Stomach (tissue), 4 donors: ENCODE measurements around the gene C1QL1.

Experiments
- CTCF ChIP-seq, 7 experiments: fragments of 450-650 bp in 4 of 7; fragments of 200-600 bp in 3 of 7; sonication (generic) in 3 of 7; IDR thresholded peaks; one replicate each; pipeline ENCODE4 v1.5.1; 2016 to 2019; ENCODE audit warnings: antibody characterized with exemption in 7 of 7, control low read depth in 2 of 7, mild to moderate bottlenecking in 1 of 7
- EP300 ChIP-seq: sonication (generic); formaldehyde crosslinking; IDR thresholded peaks from one replicate; pipeline ENCODE4 v1.6.1; 2017; ENCODE audit warnings: antibody characterized with exemption
- POLR2AphosphoS5 ChIP-seq, 3 donors: sonication (generic); formaldehyde crosslinking; IDR thresholded peaks; one replicate each; pipeline ENCODE4 v1.6.1; 2016; ENCODE audit warnings: antibody characterized with exemption in 3 of 3

GRCh38 chr17:44967026-44967906 is 837 bp downstream of the C1QL1 start:
- TF ChIP-seq CTCF (IDR thresholded peaks at IDR 0.05) (no peak), POLR2AphosphoS5 (IDR thresholded peaks at IDR 0.05) (no peak), EP300 (no peak)
